Activated naive CD4-positive, alpha-beta T cell treated with anti-CD3 and anti-CD28 coated beads, Interleukin-2, amount 10 ng/mL, durations not matched to agents 7 days and 5 days (primary cell): Measurements from ENCODE around the gene STIM1.
"Not testable (repeated sequence)": the region's sequence is repeated elsewhere in the genome, so short reads cannot be mapped to it uniquely, and the experiment has no call there.

Source experiments
- CTCF ChIA-PET: fragments of 350-600 bp; sonication (Branson Sonifier 250); formaldehyde crosslinking; loops from one replicate; lab custom pipeline; 2021; ENCODE audit warnings: antibody characterized with exemption; lab: Charles Lee
- DNase-seq: peaks from one replicate; pipeline ENCODE4 v3.0.0-alpha.2; 2020
- H3K27ac Mint-ChIP-seq: one replicate; pipeline ENCODE4 v1.8.0; 2021; ENCODE audit warnings: mild to moderate bottlenecking, moderate library complexity, mixed read lengths
- H3K27me3 Mint-ChIP-seq: one replicate; pipeline ENCODE4 v1.8.0; 2021; ENCODE audit warnings: mild to moderate bottlenecking, mixed read lengths
- H3K36me3 Mint-ChIP-seq: one replicate; pipeline ENCODE4 v1.8.0; 2021; ENCODE audit warnings: mixed read lengths
- H3K4me1 Mint-ChIP-seq: one replicate; pipeline ENCODE4 v1.8.0; 2021; ENCODE audit warnings: mixed read lengths
- H3K4me3 Mint-ChIP-seq: one replicate; pipeline ENCODE4 v1.8.0; 2021; ENCODE audit warnings: mild to moderate bottlenecking, moderate library complexity, mixed read lengths
- H3K9me3 Mint-ChIP-seq: one replicate; pipeline ENCODE4 v1.8.0; 2021; ENCODE audit warnings: mixed read lengths

STIM1 gene

DNA sequence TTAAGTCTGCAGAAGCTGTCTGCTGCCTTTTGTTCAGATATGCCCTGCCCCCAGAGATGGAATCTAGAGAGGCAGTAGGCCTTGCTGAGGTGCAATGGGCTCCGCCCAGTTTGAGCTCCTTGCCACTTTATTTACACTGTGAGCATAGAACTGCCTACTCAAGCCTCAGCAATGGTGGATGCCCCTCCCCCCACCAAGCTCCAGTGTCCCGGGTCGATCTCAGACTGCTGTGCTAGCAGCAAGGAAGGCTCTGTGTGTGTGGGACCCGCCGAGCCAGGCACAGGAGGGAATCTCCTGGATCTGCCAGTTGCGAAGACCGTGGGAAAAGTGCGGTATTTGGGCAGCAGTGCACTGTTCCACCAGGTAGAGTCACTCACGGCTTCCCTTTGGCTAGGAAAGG lies 161.1 kb downstream of the STIM1 start:
- H3K27me3 Mint-ChIP-seq, H3K27ac Mint-ChIP-seq, H3K4me3 Mint-ChIP-seq, CTCF ChIA-PET, DNase-seq: not testable (repeated sequence)
- Mint-ChIP-seq H3K36me3 (peaks cover 40% of the 10 kb centered on the region), H3K4me1 (peaks cover 17% of the 10 kb centered on the region), H3K9me3 (peaks cover 11% of the 10 kb centered on the region)

DNA sequence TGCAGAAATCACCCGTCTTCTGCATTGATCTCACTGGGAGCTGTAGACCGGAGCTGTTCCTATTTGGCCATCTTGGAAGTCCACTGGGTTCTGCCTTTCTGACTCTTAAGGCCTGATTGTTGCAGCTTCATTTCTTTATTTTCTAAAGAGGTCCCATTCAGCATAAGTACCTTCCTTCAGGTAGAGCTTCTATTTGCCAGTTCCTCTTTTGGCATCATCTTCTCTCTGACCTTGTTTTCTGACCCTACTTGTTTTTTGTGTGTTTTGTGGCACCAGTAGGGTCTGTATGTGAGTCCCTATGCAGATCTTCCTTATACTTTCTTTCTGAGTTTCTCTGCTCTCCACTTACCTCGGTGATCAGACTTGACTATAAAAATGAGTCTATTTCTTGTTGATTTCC lies 161.7 kb downstream of the STIM1 start:
- CTCF ChIA-PET, result no interaction called here
- Mint-ChIP-seq H3K27me3 (no peaks in the 10 kb centered on the region), H3K27ac (peak overlapping the region; percentile 62), H3K36me3 (peaks cover 40% of the 10 kb centered on the region), H3K4me1 (peaks cover 17% of the 10 kb centered on the region), H3K9me3 (peaks cover 11% of the 10 kb centered on the region), H3K4me3 (no peak overlapping the region)
- DNase-seq, result no peak

DNA sequence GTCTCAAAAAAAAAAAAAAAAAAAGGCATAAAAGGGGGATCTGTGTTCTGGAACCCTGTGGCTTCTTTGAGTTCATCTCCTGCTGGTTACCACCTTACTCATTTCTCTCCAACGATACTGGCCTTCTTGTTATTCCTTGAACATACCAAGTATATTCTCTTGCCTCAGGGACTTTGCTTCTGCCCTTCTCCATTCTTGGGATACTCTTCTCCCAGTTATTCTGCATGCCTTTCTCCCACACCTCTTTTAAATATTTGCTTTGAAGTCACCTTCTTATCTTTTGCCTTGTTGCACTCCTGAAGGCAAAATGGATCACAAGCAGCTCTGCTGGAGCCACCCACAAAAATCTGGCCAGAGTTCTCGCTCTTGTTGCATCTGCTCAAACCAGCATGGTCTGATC lies 163.2 kb downstream of the STIM1 start:
- H3K27me3 Mint-ChIP-seq, result no peaks in the 10 kb centered on the region
- peaks cover 11% of the 10 kb centered on the region for H3K9me3 Mint-ChIP-seq
- CTCF ChIA-PET, result interaction anchor here (0.8 to 1.4 kb wide), 2 partner anchors 12 to 54 kb away, joined by 3 read pairs; no protein-coding TSS in a partner anchor
- peaks cover 14% of the 10 kb centered on the region for H3K4me1 Mint-ChIP-seq
- no peak for DNase-seq
- no peak overlapping the region for H3K4me3 Mint-ChIP-seq
- H3K36me3 Mint-ChIP-seq, result peaks cover 47% of the 10 kb centered on the region
- no peak overlapping the region for H3K27ac Mint-ChIP-seq

DNA sequence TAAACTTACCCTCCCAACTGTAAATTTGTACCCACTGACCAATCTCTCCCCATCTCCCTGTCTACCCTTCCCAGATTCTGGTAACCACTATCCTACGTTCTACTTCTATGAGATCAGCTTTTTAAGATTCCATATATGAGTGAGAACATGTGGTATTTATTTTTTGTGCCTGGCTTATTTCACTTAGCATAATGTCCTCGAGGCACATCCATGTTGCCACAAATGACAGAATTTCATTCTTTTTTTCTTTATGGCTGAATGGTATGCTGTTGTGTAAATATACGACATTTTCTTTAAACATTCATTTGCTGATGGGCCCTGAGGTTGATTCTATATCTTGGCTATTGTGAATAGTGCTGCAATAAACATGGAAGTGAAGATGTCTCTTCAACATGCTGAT lies 164.4 kb downstream of the STIM1 start:
- H3K27ac Mint-ChIP-seq, result no peak overlapping the region
- CTCF ChIA-PET, result no interaction called here
- peaks cover 9% of the 10 kb centered on the region for H3K4me1 Mint-ChIP-seq

DNA sequence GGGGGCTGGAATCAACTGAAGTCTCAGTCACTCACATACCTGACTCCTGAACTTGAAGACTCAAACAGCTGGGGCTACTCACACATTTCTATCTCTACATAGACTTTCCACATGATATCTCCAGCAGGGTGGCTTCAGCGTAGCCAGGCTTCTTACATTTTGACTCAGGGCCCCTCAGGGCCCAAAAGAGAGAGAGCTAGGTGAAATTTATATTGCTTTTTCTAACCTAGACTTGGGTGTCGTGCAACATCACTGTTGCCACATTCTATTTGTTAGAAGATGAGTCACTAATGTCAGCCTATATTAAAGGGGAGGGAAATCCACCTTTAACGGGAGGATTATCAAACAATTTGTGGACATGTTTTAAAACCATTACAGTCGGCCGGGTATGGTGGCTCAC lies 167.2 kb downstream of the STIM1 start:
- Mint-ChIP-seq H3K4me3 (no peak overlapping the region), H3K4me1 (no peaks in the 10 kb centered on the region), H3K9me3 (peaks cover 4% of the 10 kb centered on the region), H3K27ac (no peak overlapping the region), H3K36me3 (peaks cover 66% of the 10 kb centered on the region), H3K27me3 (no peaks in the 10 kb centered on the region)
- CTCF ChIA-PET, result interaction anchor here (1.2 kb wide), 1 partner anchor 16 kb away, joined by 4 read pairs; no protein-coding TSS in a partner anchor
- no peak for DNase-seq

More for the DNA sequence above, 164.4 kb downstream of the STIM1 start:
- no peak for DNase-seq
- no peak overlapping the region for H3K4me3 Mint-ChIP-seq
- no peaks in the 10 kb centered on the region for H3K27me3 Mint-ChIP-seq
- peaks cover 6% of the 10 kb centered on the region for H3K9me3 Mint-ChIP-seq
- H3K36me3 Mint-ChIP-seq, result peaks cover 53% of the 10 kb centered on the region

DNA sequence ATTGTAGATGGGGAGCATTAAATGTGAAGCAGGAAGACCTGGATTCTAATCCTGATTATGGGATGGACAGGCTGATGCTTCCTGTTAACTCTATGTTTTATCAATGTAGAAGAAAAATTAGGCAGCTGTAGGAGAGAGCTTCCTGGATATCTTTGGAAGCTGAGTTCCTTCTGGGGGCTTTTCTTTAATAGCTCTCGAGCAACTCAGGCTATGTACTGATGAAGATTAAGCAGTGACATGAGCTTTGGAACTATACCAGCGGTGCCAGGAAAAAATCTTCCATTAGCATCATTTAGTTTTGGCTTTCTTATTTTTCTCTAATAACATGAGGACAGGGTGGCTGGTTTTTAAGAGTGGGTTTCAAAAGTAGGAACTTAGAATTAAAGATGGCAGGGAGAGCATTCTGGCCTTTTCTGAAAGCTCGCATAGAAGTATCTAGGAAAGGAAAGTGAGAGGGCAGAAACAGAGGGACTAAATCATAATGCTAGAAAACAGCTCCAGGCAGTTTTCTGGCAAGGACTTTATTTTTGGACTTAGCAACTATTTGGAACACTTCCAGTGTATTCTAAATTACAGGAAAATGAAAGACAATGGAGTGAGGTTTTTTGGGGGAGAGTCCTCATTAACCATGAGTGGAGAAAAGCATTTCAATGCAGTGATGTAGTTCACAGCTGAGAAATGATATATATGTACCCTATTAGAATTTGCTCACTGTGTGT lies 169.9 kb downstream of the STIM1 start:
- Mint-ChIP-seq H3K27me3 (no peaks in the 10 kb centered on the region), H3K27ac (peak overlapping the region; percentile 68), H3K9me3 (peaks cover 4% of the 10 kb centered on the region), H3K36me3 (peaks cover 69% of the 10 kb centered on the region), H3K4me1 (no peaks in the 10 kb centered on the region), H3K4me3 (no peak overlapping the region)
- CTCF ChIA-PET, result no interaction called here
- no peak for DNase-seq

DNA sequence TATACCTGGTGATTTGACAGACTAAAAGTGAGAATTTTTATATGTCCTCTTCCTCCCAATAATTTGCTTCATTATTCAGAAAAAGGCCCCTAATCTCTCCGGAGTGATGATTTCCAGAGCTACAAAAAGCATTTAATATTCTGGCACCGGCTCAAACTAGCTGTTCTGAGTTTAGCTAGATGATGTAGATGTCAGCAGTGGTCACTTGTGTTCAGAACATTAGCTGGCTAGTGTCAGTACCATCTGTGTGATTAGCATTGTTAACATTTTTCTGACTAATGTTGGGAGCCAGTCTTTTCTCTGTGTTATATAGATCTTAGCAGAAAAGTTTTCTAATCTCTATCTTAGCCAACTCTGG lies 170.5 kb downstream of the STIM1 start:
- CTCF ChIA-PET, result no interaction called here
- peak overlapping the region; percentile 19 for H3K27ac Mint-ChIP-seq
- no peak overlapping the region for H3K4me3 Mint-ChIP-seq
- DNase-seq, result no peak
- no peaks in the 10 kb centered on the region for H3K27me3 Mint-ChIP-seq
- H3K4me1 Mint-ChIP-seq, result no peaks in the 10 kb centered on the region
- H3K36me3 Mint-ChIP-seq, result peaks cover 68% of the 10 kb centered on the region
- peaks cover 4% of the 10 kb centered on the region for H3K9me3 Mint-ChIP-seq

DNA sequence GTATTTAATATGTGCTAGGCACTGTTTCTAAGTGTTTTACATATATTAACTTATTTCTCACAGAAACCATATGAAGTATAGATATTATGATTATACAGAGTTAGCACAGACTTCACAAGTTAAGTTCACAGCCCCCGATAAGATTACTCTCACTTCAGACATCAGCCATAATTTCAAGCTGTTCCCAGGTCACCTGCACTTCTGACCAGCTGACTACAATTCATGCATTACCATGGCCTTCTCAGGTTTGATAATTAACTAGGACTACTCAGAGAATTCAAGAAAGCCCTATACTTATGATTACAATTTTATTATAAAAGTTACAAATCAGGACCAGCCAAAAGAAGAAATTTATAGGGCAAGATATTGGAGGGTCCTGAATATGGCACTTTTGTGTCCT lies 170.9 kb downstream of the STIM1 start:
- CTCF ChIA-PET, result no interaction called here
- DNase-seq, result no peak
- H3K9me3 Mint-ChIP-seq, result peaks cover 4% of the 10 kb centered on the region

DNA sequence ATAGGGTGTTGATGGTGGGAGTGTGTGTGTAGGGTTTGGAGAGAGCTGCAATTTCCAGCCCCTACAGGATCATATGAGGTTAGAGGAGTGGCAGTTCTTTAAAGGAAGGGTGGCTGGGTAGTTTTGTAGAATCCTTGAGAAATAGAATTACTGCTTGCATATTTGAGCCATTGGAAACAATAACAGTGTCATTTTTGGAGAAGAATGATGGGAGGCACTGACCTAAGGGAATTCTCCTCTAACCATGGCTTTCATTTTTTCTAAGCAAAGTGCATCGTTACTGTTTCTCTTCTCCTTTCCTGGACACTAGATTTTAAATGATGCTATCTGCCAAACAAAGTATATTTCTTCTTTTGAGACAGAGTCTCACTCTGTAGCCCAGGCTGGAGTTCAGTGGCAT lies 172.3 kb downstream of the STIM1 start:
- peaks cover 68% of the 10 kb centered on the region for H3K36me3 Mint-ChIP-seq
- no peaks in the 10 kb centered on the region for H3K4me1 Mint-ChIP-seq
- H3K27ac Mint-ChIP-seq, result no peak overlapping the region
- CTCF ChIA-PET, result no interaction called here
- peaks cover 9% of the 10 kb centered on the region for H3K9me3 Mint-ChIP-seq
- H3K27me3 Mint-ChIP-seq, result no peaks in the 10 kb centered on the region
- no peak overlapping the region for H3K4me3 Mint-ChIP-seq
- no peak for DNase-seq

More for the DNA sequence above, 170.9 kb downstream of the STIM1 start:
- Mint-ChIP-seq H3K4me1 (no peaks in the 10 kb centered on the region), H3K27ac (no peak overlapping the region), H3K4me3 (no peak overlapping the region), H3K27me3 (no peaks in the 10 kb centered on the region), H3K36me3 (peaks cover 66% of the 10 kb centered on the region)

DNA sequence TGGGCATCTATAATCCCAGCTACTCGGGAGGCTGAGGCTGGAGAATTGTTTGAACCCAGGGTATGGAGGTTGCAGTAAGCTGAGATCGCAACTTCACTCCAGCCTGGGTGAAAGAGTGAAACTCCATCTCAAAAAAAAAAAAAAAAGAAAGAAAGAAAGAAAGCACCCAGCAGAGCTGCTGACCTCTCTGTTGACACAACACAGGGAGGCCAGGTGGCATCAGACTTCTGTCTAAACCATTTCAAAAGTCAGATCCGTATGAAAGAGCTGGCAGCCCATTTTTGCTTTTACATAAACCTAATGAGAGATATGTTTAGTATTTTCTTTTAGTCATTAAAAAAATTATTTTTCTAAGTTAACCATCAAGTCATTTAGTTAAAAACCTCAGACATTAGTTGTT lies 174.7 kb downstream of the STIM1 start:
- H3K36me3 Mint-ChIP-seq, result peaks cover 62% of the 10 kb centered on the region
- CTCF ChIA-PET, result no interaction called here
- peaks cover 15% of the 10 kb centered on the region for H3K9me3 Mint-ChIP-seq
- no peaks in the 10 kb centered on the region for H3K4me1 Mint-ChIP-seq
- no peaks in the 10 kb centered on the region for H3K27me3 Mint-ChIP-seq
- H3K27ac Mint-ChIP-seq, result no peak overlapping the region
- no peak for DNase-seq
- no peak overlapping the region for H3K4me3 Mint-ChIP-seq

DNA sequence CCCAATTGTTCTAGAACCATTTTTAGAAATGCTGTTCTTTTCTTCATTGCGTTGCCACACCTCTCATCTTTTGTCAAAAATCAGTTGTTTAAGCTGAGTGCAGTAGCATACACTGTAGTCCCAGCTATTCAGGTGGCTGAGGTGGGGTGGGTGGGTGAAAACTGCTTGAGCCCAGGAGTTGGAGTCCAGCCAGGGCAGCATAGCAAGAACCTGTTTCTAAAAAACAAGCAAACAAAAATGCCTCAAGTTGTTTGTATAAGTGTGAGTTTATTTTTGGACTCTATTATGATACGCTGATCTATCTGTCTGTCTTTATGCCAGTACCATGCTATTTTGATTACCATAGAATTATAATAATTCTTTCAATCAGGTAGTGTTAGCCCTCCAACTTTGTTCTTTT lies 176.6 kb downstream of the STIM1 start:
- peaks cover 2% of the 10 kb centered on the region for H3K4me1 Mint-ChIP-seq
- no peaks in the 10 kb centered on the region for H3K27me3 Mint-ChIP-seq
- H3K9me3 Mint-ChIP-seq, result peaks cover 17% of the 10 kb centered on the region
- peaks cover 54% of the 10 kb centered on the region for H3K36me3 Mint-ChIP-seq
- CTCF ChIA-PET, result no interaction called here
- H3K27ac Mint-ChIP-seq, result no peak overlapping the region
- DNase-seq, result no peak
- H3K4me3 Mint-ChIP-seq, result no peak overlapping the region

DNA sequence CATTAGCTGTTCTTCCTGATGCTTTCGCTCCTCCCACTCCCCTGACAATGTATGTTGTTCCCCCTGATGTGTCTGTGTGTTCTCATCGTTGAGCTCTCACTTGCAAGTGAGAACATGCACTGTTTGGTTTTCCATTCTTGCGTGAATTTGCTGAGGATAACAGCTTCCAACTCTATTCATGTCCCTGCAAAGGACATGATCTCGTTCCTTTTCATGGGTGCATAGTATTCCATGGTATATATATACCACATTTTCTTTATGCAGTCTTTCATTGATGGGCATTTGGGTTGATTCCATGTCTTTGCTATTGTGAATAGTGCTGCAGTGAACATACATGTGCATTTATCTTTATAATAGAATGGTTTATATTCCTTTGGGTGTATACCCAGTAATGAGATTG lies 180.5 kb downstream of the STIM1 start:
- Mint-ChIP-seq H3K27ac (no peak overlapping the region), H3K36me3 (peaks cover 46% of the 10 kb centered on the region), H3K4me3 (no peak overlapping the region), H3K4me1 (peaks cover 2% of the 10 kb centered on the region), H3K9me3 (peaks cover 14% of the 10 kb centered on the region), H3K27me3 (no peaks in the 10 kb centered on the region)
- DNase-seq, result no peak
- CTCF ChIA-PET, result no interaction called here

DNA sequence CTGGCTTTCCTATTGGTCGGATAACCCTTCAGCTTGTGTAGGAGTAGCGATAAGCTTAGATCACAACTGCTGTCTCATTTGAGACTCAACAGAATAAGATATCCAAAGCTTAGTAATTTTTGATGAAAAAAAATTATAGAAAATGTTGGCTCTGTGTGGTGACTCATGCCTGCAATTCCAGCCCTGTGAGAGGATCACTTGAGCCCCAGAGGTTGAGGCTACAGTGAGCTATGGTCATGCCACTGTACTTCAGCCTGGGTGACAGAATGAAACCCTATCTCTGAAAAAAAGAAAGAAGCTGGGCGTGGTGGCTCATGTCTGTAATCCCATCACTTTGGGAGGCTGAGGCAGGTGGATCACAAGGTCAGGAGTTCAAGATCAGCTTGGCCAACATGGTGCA lies 183.5 kb downstream of the STIM1 start:
- Mint-ChIP-seq H3K9me3 (peaks cover 7% of the 10 kb centered on the region), H3K4me1 (peaks cover 4% of the 10 kb centered on the region), H3K4me3 (no peak overlapping the region), H3K27ac (no peak overlapping the region), H3K27me3 (no peaks in the 10 kb centered on the region), H3K36me3 (peaks cover 32% of the 10 kb centered on the region)
- no peak for DNase-seq
- CTCF ChIA-PET, result interaction anchor here (0.6 to 1.3 kb wide), 5 partner anchors 8 to 356 kb away, joined by 3 to 5 read pairs (median 3); no protein-coding TSS in a partner anchor

DNA sequence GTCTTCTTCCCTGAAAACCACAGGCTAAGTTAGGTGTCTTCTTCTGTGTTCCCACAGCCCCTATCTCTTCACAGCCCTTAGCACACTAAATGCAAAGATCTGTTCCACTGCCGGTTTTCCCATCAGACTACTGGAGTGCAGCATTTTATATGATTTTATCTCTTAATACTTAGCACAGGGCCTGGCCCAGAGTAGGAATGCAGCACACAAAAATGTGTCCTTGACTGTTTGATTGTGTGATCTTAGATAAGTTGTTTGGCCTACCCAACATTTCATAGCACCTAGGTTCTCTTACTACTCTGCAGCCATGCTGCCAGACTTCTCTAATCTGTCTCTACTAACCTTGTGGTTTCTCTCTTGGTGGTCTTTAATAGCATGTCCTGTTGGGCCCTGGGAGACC lies 185.0 kb downstream of the STIM1 start:
- peaks cover 23% of the 10 kb centered on the region for H3K36me3 Mint-ChIP-seq
- H3K4me3 Mint-ChIP-seq, result no peak overlapping the region
- CTCF ChIA-PET, result no interaction called here
- peaks cover 4% of the 10 kb centered on the region for H3K4me1 Mint-ChIP-seq
- no peaks in the 10 kb centered on the region for H3K27me3 Mint-ChIP-seq
- no peak overlapping the region for H3K27ac Mint-ChIP-seq
- no peak for DNase-seq
- H3K9me3 Mint-ChIP-seq, result peaks cover 3% of the 10 kb centered on the region

DNA sequence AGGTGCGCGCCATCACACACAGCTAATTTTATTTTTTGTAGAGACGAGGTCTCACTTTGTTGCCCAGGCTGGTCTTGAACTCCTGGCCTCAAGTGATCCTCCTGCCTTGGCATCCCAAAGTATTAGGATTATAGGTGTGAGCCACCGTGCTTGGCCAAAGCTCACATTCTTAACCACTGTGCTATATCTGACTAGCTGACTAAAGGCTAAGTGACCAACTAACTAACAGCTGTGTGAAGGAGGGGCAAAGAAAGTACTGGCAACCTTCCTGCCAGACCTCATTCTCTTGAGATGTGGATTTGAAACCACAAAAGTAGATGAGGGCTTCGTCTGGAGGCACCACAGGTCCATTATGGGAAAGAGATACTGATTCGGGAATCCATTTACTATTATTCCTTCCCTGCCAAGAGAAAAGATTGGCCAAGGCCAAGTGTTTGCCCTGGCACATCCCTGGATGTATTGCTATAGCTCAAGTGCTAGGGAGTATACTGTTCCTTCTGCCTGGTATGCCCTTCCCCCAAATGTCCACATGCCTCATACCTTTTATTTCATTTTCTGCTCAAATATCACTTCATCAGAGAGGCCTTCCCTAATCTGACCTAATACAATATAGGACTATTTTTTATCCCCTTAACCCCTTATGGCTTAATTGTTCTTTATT lies 186.4 kb downstream of the STIM1 start:
- CTCF ChIA-PET, result interaction anchor here (0.8 to 1.6 kb wide), 4 partner anchors 9 to 187 kb away, joined by 3 to 5 read pairs (median 4); no protein-coding TSS in a partner anchor
- Mint-ChIP-seq H3K36me3 (peaks cover 15% of the 10 kb centered on the region), H3K9me3 (no peaks in the 10 kb centered on the region), H3K4me1 (peaks cover 2% of the 10 kb centered on the region), H3K4me3 (no peak overlapping the region), H3K27me3 (no peaks in the 10 kb centered on the region), H3K27ac (no peak overlapping the region)
- no peak for DNase-seq
